HepG2 (cell line): ENCODE data around the gene SMARCB1. TPM values are rescaled to one million over a fixed set of nuclear protein-coding genes. Genes with fewer than 3 reads are reported as not detected.
A peak's percentile ranks its signal among the peaks of the same experiment; 100 is the strongest.

Experiments used
- CAMTA2 ChIP-seq: sonication (generic); formaldehyde crosslinking; IDR thresholded peaks from 2 replicates; pipeline ENCODE4 v1.4.0; 2020; ENCODE audit warnings: mild to moderate bottlenecking, missing genetic modification reagents, borderline replicate concordance
- E2F2 ChIP-seq: sonication (generic); formaldehyde crosslinking; IDR thresholded peaks from 2 replicates; pipeline ENCODE4 v1.4.0; 2020; ENCODE audit warnings: missing genetic modification reagents, borderline replicate concordance
- HNRNPL ChIP-seq: fragments of 200-400 bp; formaldehyde crosslinking; IDR thresholded peaks from 2 replicates; pipeline ENCODE4 v1.6.1; 2017; ENCODE audit warnings: mild to moderate bottlenecking, low read depth, low read length
- NCOA1 ChIP-seq: sonication (generic); formaldehyde crosslinking; IDR thresholded peaks from 2 replicates; pipeline ENCODE4 v1.9.0; 2021; ENCODE audit warnings: missing genetic modification reagents
- PCBP2 ChIP-seq: fragments of 200-400 bp; formaldehyde crosslinking; optimal IDR thresholded peaks from 2 replicates; pipeline ENCODE3; 2018; ENCODE audit warnings: low read length, low read depth; ENCODE audit not compliant: poor library complexity, severe bottlenecking
- RFXAP ChIP-seq: sonication (generic); formaldehyde crosslinking; IDR thresholded peaks from 2 replicates; pipeline ENCODE4 v1.4.0; 2020; ENCODE audit warnings: missing genetic modification reagents, borderline replicate concordance
- SALL2 ChIP-seq: sonication (generic); formaldehyde crosslinking; IDR thresholded peaks from 2 replicates; pipeline ENCODE4 v1.8.1; 2023; ENCODE audit warnings: mild to moderate bottlenecking, missing genetic modification reagents, inconsistent platforms
- SMC3 ChIP-seq: IDR thresholded peaks from 2 replicates; pipeline ENCODE4 v1.6.1; 2011; ENCODE audit warnings: low read length, improper control_type of control experiment
- SP1 ChIP-seq, 2 experiments: fragments of 450-650 bp in 1 of 2; sonication (generic) in 1 of 2; formaldehyde crosslinking in 1 of 2; IDR thresholded peaks; 2 replicates each; pipeline versions ENCODE4 v1.4.0 to v1.6.1; 2016 to 2020; ENCODE audit warnings: missing genetic modification reagents in 1 of 2
- SP4 ChIP-seq: sonication (generic); formaldehyde crosslinking; IDR thresholded peaks from 2 replicates; pipeline ENCODE4 v1.8.1; 2023; ENCODE audit warnings: mild to moderate bottlenecking, missing genetic modification reagents
- SRY ChIP-seq: sonication (generic); formaldehyde crosslinking; IDR thresholded peaks from 2 replicates; pipeline ENCODE4 v1.8.0; 2022; ENCODE audit warnings: mild to moderate bottlenecking, missing genetic modification reagents
- THAP11 ChIP-seq: IDR thresholded peaks from 2 replicates; pipeline ENCODE4 v1.6.1; 2016; ENCODE audit warnings: missing biosample characterization, missing genetic modification reagents
- ZBTB49 ChIP-seq: sonication (generic); formaldehyde crosslinking; IDR thresholded peaks from 2 replicates; pipeline ENCODE4 v1.4.0; 2020; ENCODE audit warnings: missing genetic modification reagents, borderline replicate concordance
- ZFX ChIP-seq: sonication (generic); formaldehyde crosslinking; IDR thresholded peaks from 2 replicates; pipeline ENCODE4 v1.4.0; 2020; ENCODE audit warnings: mild to moderate bottlenecking, low read depth, missing genetic modification reagents, moderate library complexity
- ZKSCAN5 ChIP-seq: sonication (generic); formaldehyde crosslinking; IDR thresholded peaks from 2 replicates; pipeline ENCODE4 v1.5.1; 2020; ENCODE audit warnings: mild to moderate bottlenecking, missing genetic modification reagents
- ZNF101 ChIP-seq: sonication (generic); formaldehyde crosslinking; IDR thresholded peaks from 2 replicates; pipeline ENCODE4 v1.4.0; 2020; ENCODE audit warnings: mild to moderate bottlenecking, low read depth, missing genetic modification reagents, borderline replicate concordance
- ZNF562 ChIP-seq: sonication (generic); formaldehyde crosslinking; IDR thresholded peaks from 2 replicates; pipeline ENCODE4 v1.8.0; 2022; ENCODE audit warnings: missing genetic modification reagents, borderline replicate concordance
- ZNF639 ChIP-seq: conservative IDR thresholded peaks from 2 replicates; pipeline ENCODE4 v1.6.1; 2018; ENCODE audit warnings: missing genetic modification reagents
- ZNF7 ChIP-seq: IDR thresholded peaks from 2 replicates; pipeline ENCODE4 v1.6.1; 2016; ENCODE audit warnings: missing biosample characterization, missing genetic modification reagents
- ZNF777 ChIP-seq: sonication (generic); formaldehyde crosslinking; IDR thresholded peaks from 2 replicates; pipeline ENCODE4 v1.4.0; 2020; ENCODE audit warnings: missing genetic modification reagents
- polyA plus RNA-seq, 8 experiments: library from polyadenylated mRNA; depleted of rRNA in 3 of 8; stranded (reverse) in 7 of 8; unstranded in 1 of 8; fragments of >200 nt; fragmentation: Illumina TruSeq in 4 of 8; extraction: Trizol in 4 of 8; gene quantifications; 2 replicates each; pipeline versions ENCODE4 v1.2.1 to v1.2.3, GENCODE V29; 2011 to 2016; ENCODE audit warnings: low read depth in 4 of 8, missing spikeins in 1 of 8, mixed read lengths in 1 of 8; ENCODE audit not compliant: insufficient read depth in 1 of 8
- total RNA-seq, 5 experiments: library from RNA; depleted of rRNA; stranded (reverse); fragments of >200 nt; fragmentation: Illumina TruSeq; extraction: Trizol; gene quantifications; 2 replicates each; pipeline ENCODE4 v1.2.3, GENCODE V29; 2016; ENCODE audit warnings: low read depth in 1 of 5
- TF ChIP-seq, protein P1 (sequence below): sonication (generic); formaldehyde crosslinking; IDR thresholded peaks from 2 replicates; pipeline ENCODE4 v1.9.0; 2022; ENCODE audit warnings: missing genetic modification reagents, mild to moderate bottlenecking, borderline replicate concordance

SMARCB1 gene
- total and polyA plus RNA-seq, 2 of the 13 experiments (the other 11 are each of a cell fraction or from before 2014, with no cell fraction given): 74.0 to 166 TPM

DNA sequence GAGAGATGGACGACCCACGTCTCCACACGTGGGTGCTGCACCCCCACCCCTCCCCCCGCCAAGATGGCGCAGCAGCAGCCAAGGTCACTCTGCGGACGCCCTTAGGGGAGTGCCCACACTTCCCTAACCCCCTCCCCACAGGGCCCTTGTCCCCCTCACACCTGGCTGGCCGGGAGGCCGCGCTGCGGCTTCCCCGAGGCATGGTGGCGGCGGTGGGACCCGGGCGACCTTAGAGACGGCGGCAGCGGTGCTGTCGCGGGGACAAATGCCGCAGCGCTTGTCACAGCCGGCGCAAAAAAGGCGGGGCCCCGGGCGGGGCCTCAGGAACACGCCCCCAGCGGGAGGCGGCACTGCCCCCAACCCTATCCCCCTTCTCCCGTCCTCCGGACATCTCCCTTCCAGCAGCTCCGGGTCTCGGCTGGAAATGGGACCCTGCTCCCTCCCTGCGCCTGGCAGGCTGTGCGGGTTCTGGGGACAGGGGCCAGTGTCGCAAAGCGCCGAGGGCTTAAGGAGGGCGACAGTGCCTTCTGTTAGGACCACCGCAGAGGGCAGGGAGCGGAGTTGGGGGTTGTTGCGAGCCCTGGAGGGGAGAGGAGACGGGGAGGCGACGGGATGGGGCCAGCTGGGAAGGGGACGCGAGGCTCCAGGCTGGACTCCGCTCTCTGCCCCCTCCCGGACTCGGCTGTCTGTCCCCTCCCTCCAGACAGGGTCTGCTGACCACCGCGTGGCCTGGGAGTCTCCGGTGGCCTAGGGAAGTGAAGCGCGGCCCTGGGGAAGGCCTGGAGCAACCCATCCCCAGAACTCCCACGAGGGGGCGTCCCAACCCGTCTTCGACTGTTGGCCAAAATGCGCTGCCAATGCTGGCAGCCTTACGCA is 18.9 kb upstream of the SMARCB1 start, which contains the start of gene CHCHD10 (continued):
- TF ChIP-seq ZBTB49 (CRISPR knock-in tag) (no peak), SP4 (CRISPR knock-in tag) (peak; percentile 69), PCBP2 (no peak), ZNF777 (CRISPR knock-in tag) (no peak; the same call in none of the 2 replicates), ZNF639 (CRISPR knock-in tag) (no peak; the same call in 1 of the 2 replicates), ZNF562 (CRISPR knock-in tag) (no peak), THAP11 (no peak; the same call in 1 of the 2 replicates), ZNF101 (CRISPR knock-in tag) (no peak), RFXAP (CRISPR knock-in tag) (0 out of 2 replicates have a peak, but pooled peaks have one; percentile 74), ZNF7 (CRISPR knock-in tag) (no peak), HNRNPL (peak; percentile 95), SRY (CRISPR knock-in tag) (peak; percentile 36; the same call in 1 of the 2 replicates), SMC3 (peak; percentile 54; the same call in 1 of the 2 replicates), SALL2 (CRISPR knock-in tag) (peak; percentile 59), NCOA1 (CRISPR knock-in tag) (0 out of 2 replicates have a peak, but pooled peaks have one; percentile 47), ZFX (CRISPR knock-in tag) (peak; percentile 94), SP1 (IDR thresholded peaks at IDR 0.05) (no peak), SP1 (CRISPR knock-in tag; IDR thresholded peaks at IDR 0.05) (0 out of 2 replicates have a peak, but pooled peaks have one; percentile 25), ZKSCAN5 (no peak), CAMTA2 (CRISPR knock-in tag) (no peak; the same call in 1 of the 2 replicates), E2F2 (CRISPR knock-in tag) (no peak)
- TF ChIP-seq, protein P1, sequence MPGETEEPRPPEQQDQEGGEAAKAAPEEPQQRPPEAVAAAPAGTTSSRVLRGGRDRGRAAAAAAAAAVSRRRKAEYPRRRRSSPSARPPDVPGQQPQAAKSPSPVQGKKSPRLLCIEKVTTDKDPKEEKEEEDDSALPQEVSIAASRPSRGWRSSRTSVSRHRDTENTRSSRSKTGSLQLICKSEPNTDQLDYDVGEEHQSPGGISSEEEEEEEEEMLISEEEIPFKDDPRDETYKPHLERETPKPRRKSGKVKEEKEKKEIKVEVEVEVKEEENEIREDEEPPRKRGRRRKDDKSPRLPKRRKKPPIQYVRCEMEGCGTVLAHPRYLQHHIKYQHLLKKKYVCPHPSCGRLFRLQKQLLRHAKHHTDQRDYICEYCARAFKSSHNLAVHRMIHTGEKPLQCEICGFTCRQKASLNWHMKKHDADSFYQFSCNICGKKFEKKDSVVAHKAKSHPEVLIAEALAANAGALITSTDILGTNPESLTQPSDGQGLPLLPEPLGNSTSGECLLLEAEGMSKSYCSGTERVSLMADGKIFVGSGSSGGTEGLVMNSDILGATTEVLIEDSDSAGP (CRISPR knock-in tag): peak; percentile 88
